Measurements from ENCODE around the gene FES. TPM values are rescaled to one million over a fixed set of nuclear protein-coding genes. Genes with fewer than 3 reads are reported as not detected.
"Not testable (repeated sequence)": the region's sequence is repeated elsewhere in the genome, so short reads cannot be mapped to it uniquely, and the experiment has no call there.

FES gene
- total RNA-seq, 1 donor from 2014 or later: 2.8 TPM

DNA sequence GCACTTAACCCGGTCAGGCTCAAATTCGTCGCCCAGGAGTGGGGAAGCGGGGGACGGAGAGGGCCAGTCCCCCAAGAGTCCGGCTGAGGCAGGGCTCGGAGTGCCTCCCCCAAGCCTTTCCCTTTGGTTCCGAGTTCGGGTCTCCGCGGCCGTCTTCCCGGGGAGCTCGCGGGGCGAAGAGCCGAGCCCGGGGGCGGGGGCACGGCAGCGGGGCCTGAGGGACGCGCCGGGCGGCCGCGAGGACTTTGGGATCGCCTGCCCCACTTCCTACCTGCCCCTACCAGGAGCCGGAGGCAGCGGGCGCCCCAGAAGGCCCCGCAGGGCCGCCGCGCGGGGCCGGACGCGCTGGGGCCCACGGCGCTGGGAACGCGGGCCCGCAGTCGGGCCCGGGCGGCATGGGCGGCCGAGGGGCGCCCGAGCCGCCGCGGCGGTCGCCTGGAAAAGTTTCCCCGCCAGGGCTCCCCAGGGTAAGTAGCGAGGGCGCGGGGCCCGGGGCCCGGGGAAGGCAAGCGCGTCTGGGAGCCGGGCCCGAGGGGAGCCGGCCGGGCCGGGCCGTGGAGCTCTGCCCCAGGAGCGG lies 13.1 kb upstream of the FES start:
- Mint-ChIP-seq H3K27me3 (ENCODE audit: low read depth) (no peaks in the 10 kb centered on the region), H3K36me3 (ENCODE audit: low read depth) (no peaks in the 10 kb centered on the region), H3K4me1 (peaks cover 55% of the 10 kb centered on the region), H3K27ac (ENCODE audit: unreplicated experiment) (no peak overlapping the region), H3K9me3 (no peaks in the 10 kb centered on the region), H3K4me3 (peak overlapping the region; percentile 92)
- peak; percentile 38 for DNase-seq (ENCODE audit: low read depth, low spot score)
- TF ChIP-seq, protein P1, sequence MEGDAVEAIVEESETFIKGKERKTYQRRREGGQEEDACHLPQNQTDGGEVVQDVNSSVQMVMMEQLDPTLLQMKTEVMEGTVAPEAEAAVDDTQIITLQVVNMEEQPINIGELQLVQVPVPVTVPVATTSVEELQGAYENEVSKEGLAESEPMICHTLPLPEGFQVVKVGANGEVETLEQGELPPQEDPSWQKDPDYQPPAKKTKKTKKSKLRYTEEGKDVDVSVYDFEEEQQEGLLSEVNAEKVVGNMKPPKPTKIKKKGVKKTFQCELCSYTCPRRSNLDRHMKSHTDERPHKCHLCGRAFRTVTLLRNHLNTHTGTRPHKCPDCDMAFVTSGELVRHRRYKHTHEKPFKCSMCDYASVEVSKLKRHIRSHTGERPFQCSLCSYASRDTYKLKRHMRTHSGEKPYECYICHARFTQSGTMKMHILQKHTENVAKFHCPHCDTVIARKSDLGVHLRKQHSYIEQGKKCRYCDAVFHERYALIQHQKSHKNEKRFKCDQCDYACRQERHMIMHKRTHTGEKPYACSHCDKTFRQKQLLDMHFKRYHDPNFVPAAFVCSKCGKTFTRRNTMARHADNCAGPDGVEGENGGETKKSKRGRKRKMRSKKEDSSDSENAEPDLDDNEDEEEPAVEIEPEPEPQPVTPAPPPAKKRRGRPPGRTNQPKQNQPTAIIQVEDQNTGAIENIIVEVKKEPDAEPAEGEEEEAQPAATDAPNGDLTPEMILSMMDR (conservative IDR thresholded peaks at IDR 0.05): no peak

DNA sequence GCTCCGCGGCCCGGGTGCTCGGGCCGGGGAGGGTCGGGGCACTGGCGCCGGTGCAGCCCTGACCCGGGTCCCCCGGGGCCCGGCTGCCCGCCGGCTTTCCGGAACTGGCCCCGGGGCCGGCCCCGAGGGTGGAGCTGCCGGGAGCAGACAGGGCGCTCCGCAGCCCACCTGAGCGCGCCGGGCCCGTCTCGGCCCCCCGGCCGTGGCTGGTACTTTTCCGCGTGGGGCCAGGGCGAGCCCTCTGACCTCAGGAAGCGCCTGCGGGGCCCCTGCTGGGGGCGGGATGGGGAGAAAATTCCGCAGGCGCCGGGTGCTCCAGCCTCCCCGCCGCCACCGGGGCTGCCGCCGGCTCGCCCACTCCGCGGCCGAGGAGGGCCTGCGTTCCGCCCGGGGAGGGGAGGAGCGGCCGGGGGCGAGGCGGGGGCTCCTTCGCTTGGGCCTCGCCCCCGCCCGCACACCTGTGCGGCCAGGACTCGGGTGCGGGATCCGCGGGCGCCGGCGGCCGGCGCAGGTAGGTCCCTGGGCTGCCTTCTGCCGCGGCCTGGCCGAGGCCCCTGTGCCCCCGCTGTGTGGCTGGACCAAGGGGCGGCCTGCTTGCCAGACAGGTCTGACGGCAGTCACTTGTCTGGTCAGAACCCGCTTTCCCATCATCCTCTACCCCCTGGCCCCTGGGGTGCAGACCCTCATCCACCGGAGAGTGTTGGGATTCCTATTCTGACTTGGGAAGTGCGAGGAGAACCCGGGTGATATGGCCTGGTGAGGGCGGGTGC lies 12.4 kb upstream of the FES start:
- no peak overlapping the region for H3K27ac Mint-ChIP-seq (ENCODE audit: unreplicated experiment)
- peak overlapping the region; percentile 85 for H3K4me3 Mint-ChIP-seq
- peaks cover 55% of the 10 kb centered on the region for H3K4me1 Mint-ChIP-seq
- DNase-seq (ENCODE audit: low read depth, low spot score): no peak
- no peaks in the 10 kb centered on the region for H3K36me3 Mint-ChIP-seq (ENCODE audit: low read depth)
- H3K27me3 Mint-ChIP-seq (ENCODE audit: low read depth): no peaks in the 10 kb centered on the region
- TF ChIP-seq, protein P1 (conservative IDR thresholded peaks at IDR 0.05): no peak
- no peaks in the 10 kb centered on the region for H3K9me3 Mint-ChIP-seq

DNA sequence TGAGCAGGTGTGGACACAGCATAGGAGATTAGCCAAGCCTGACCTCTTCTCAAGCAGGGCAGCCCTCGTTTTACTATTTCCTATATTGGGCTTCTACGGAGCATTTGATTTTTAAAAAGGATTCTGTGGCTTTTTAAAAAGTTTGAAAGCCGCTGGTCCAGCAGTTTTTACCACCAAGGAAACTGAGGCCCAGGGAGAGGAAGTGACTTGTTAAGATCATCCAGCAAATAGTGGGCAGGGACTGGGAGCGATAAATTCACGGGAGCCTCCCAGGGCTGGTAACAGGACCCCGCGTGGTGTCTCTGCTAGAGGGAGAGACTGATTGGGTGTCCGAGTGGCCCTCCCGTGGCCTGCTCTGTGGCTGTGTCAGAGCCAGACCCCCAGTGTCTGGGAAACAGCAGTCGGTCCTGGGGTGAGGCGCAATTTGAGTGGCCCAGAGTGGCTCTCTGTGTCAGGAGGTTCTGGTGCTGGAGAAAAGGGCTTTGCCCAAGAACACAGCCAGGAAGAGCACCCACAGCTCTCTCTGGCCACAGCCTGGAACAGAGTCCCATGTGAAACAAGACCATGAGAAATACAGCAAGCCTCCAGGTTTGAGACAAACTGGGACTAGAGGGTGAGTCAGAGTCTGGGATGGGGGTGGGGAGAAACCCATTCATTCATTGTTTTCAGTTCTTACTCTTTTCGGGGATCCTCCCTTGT lies 11.7 kb upstream of the FES start:
- H3K27ac Mint-ChIP-seq (ENCODE audit: unreplicated experiment): no peak overlapping the region
- H3K27me3 Mint-ChIP-seq (ENCODE audit: low read depth): no peaks in the 10 kb centered on the region
- peaks cover 55% of the 10 kb centered on the region for H3K4me1 Mint-ChIP-seq
- TF ChIP-seq, protein P1 (conservative IDR thresholded peaks at IDR 0.05): no peak
- DNase-seq (ENCODE audit: low read depth, low spot score): no peak
- peak overlapping the region; percentile 85 for H3K4me3 Mint-ChIP-seq
- H3K36me3 Mint-ChIP-seq (ENCODE audit: low read depth): no peaks in the 10 kb centered on the region
- no peaks in the 10 kb centered on the region for H3K9me3 Mint-ChIP-seq

DNA sequence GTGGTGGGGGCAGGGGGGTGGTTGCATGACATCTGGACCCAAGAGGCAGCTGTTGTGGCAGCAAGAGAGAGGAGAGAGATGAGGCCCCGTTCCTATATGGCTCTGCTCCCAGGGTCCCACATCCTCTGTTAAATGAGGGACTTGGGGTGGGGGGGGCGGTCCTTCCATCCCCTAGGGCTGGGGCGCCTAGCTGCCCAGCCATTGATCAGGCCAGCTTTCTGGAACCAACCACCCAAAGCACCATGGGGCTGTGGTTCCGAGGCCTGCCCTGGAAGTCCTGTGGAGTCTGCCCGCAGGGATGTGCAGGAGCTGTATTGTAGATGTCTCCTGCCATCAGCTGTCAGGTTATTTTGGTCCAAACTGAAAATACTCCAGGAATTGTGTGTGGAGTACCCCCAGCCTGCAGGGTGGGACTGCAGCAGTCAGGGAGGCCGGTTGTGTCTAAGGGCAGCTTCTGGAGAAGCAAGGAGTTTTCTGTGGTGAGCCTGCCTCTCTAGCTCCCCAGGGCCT lies 10.8 kb upstream of the FES start:
- no peaks in the 10 kb centered on the region for H3K27me3 Mint-ChIP-seq (ENCODE audit: low read depth)
- H3K4me3 Mint-ChIP-seq: peak overlapping the region; percentile 85
- no peak overlapping the region for H3K27ac Mint-ChIP-seq (ENCODE audit: unreplicated experiment)
- DNase-seq (ENCODE audit: low read depth, low spot score): no peak
- no peaks in the 10 kb centered on the region for H3K36me3 Mint-ChIP-seq (ENCODE audit: low read depth)
- TF ChIP-seq, protein P1 (conservative IDR thresholded peaks at IDR 0.05): no peak
- H3K4me1 Mint-ChIP-seq: peaks cover 47% of the 10 kb centered on the region
- H3K9me3 Mint-ChIP-seq: no peaks in the 10 kb centered on the region

DNA sequence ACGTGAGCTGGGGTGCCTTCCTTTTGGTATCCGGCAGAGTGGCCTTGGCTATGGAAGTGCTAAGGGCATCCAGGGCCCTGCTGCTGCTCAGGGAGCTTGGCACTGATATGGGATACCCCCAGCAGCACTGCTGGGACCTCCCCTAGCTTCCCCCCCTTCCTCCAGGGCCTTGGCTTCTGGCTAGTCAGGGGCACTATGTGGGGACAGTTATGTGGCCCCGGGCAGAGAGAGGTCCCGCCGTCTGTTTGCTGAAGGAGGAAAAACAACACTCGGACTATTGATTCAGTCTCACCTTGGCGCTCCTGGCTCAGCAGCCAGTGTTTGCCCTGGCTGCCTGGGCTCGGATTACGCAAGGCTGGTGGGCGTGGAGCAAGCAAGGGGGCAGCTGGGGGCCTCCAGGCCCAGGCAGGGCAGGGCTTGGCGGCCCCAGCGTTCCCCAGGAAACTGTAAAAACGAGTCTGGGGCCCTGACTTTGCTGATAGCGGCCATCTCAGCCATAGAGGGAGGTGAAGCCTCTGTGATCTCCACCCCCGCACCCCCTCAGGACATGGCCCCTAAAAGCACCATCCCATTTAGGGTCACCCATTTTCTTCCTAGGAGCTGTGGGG lies 10.2 kb upstream of the FES start:
- TF ChIP-seq, protein P1 (conservative IDR thresholded peaks at IDR 0.05): no peak
- H3K4me1 Mint-ChIP-seq: peaks cover 41% of the 10 kb centered on the region
- H3K4me3 Mint-ChIP-seq: peak overlapping the region; percentile 85
- no peak for DNase-seq (ENCODE audit: low read depth, low spot score)
- no peaks in the 10 kb centered on the region for H3K27me3 Mint-ChIP-seq (ENCODE audit: low read depth)
- no peaks in the 10 kb centered on the region for H3K36me3 Mint-ChIP-seq (ENCODE audit: low read depth)
- no peaks in the 10 kb centered on the region for H3K9me3 Mint-ChIP-seq
- no peak overlapping the region for H3K27ac Mint-ChIP-seq (ENCODE audit: unreplicated experiment)

DNA sequence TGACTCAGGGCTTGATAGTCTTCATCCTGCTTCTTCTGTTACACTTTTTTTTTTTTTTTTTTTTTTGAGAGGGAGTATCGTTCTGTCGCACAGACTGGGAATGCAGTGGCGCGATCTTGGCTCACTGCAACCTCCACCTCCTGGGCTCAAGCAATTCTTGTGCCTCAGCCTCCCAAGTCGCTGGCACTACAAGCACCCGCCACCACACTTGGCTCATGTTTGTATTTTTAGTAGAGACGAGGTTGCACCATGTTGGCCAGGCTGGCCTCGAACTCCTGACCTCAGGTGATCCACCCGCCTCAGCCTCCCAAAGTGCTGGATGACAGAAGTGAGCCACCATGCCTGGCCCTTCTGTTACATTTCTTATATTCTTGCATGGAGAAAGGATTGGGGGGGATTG lies 9.3 kb upstream of the FES start:
- H3K27ac Mint-ChIP-seq (ENCODE audit: unreplicated experiment); DNase-seq (ENCODE audit: low read depth, low spot score); H3K9me3 Mint-ChIP-seq; H3K27me3 Mint-ChIP-seq (ENCODE audit: low read depth); H3K36me3 Mint-ChIP-seq (ENCODE audit: low read depth): not testable (repeated sequence)
- peak overlapping the region; percentile 66 for H3K4me3 Mint-ChIP-seq
- H3K4me1 Mint-ChIP-seq: peaks cover 32% of the 10 kb centered on the region

Measured in neural crest cell (in vitro differentiated cells).